Liver (tissue), 9 donors: ENCODE measurements around the gene GCC1. TPM values are rescaled to one million over a fixed set of nuclear protein-coding genes. Genes with fewer than 3 reads are reported as not detected.

Source experiments
- DNase-seq: peaks from one replicate; pipeline ENCODE4 v3.0.0-alpha.2; 2017; ENCODE audit warnings: low spot score
- H3K27ac ChIP-seq, 2 donors: one replicate each; pipeline ENCODE4 v1.7.0; 2013; ENCODE audit warnings: inconsistent platforms in 2 of 2, low read length in 2 of 2, control low read depth in 1 of 2, low read depth in 1 of 2, mild to moderate bottlenecking in 1 of 2
- H3K27me3 ChIP-seq, 4 donors: one replicate each; pipeline versions ENCODE4 v1.6.1 to v1.7.0; 2013; ENCODE audit warnings: low read length in 3 of 4, inconsistent platforms in 1 of 4, mild to moderate bottlenecking in 1 of 4, moderate library complexity in 1 of 4; ENCODE audit not compliant: control insufficient read depth in 4 of 4, insufficient read depth in 4 of 4
- H3K36me3 ChIP-seq, 4 donors: one replicate each; pipeline versions ENCODE4 v1.6.1 to v1.7.0; 2013; ENCODE audit warnings: low read length in 3 of 4, mild to moderate bottlenecking in 3 of 4, low read depth in 1 of 4, moderate library complexity in 1 of 4; ENCODE audit not compliant: control insufficient read depth in 4 of 4, insufficient read depth in 3 of 4
- H3K4me1 ChIP-seq, 4 donors: one replicate each; pipeline versions ENCODE4 v1.6.1 to v1.7.0; 2013; ENCODE audit warnings: low read length in 3 of 4, mild to moderate bottlenecking in 3 of 4, moderate library complexity in 1 of 4; ENCODE audit not compliant: control insufficient read depth in 4 of 4, insufficient read depth in 4 of 4
- H3K4me3 ChIP-seq, 3 donors: one replicate each; pipeline versions ENCODE4 v1.6.1 to v1.7.0; 2013; ENCODE audit warnings: low read length in 3 of 3, control low read depth in 1 of 3, low read depth in 1 of 3, mild to moderate bottlenecking in 1 of 3
- H3K9ac ChIP-seq, 2 donors: one replicate each; pipeline ENCODE4 v1.7.0; 2013; ENCODE audit warnings: low read length in 2 of 2, mild to moderate bottlenecking in 2 of 2, moderate library complexity in 2 of 2, control low read depth in 1 of 2, low read depth in 1 of 2
- H3K9me3 ChIP-seq, 4 donors: one replicate each; pipeline versions ENCODE4 v1.6.1 to v1.7.0; 2013; ENCODE audit warnings: low read length in 3 of 4; ENCODE audit not compliant: control insufficient read depth in 4 of 4
- EGR1 ChIP-seq, 2 donors: IDR thresholded peaks; 2 replicates each; pipeline ENCODE4 v1.6.1; 2016 to 2018; ENCODE audit warnings: antibody characterized with exemption in 2 of 2, low read depth in 2 of 2
- FOXA1 ChIP-seq: IDR thresholded peaks from 2 replicates; pipeline ENCODE4 v1.6.1; 2016; ENCODE audit warnings: antibody characterized with exemption
- GABPA ChIP-seq, 2 donors: IDR thresholded peaks in 1 of 2; conservative IDR thresholded peaks in 1 of 2; 2 replicates each; pipeline ENCODE4 v1.6.1; 2016; ENCODE audit warnings: antibody characterized with exemption in 2 of 2, mild to moderate bottlenecking in 1 of 2, moderate library complexity in 1 of 2
- HNF4G ChIP-seq: IDR thresholded peaks from 2 replicates; pipeline ENCODE4 v1.6.1; 2016; ENCODE audit warnings: antibody characterized with exemption
- RAD21 ChIP-seq, 2 donors: IDR thresholded peaks; 2 replicates each; pipeline ENCODE4 v1.6.1; 2016; ENCODE audit warnings: antibody characterized with exemption in 2 of 2, mild to moderate bottlenecking in 2 of 2
- RXRA ChIP-seq, 2 donors: IDR thresholded peaks; 2 replicates each; pipeline ENCODE4 v1.6.1; 2017 to 2018; ENCODE audit warnings: antibody characterized with exemption in 2 of 2, mild to moderate bottlenecking in 1 of 2
- SP1 ChIP-seq: IDR thresholded peaks from 2 replicates; pipeline ENCODE4 v1.6.1; 2018; ENCODE audit warnings: antibody characterized with exemption, mild to moderate bottlenecking
- YY1 ChIP-seq: IDR thresholded peaks from 2 replicates; pipeline ENCODE4 v1.6.1; 2016; ENCODE audit warnings: antibody characterized with exemption, mild to moderate bottlenecking
- WGBS: extraction: QIAGEN DNeasy Blood & Tissue Kit; methylation state at CpG from one replicate; pipeline ENCODE4 v1.1.7; 2013; 5-methylcytosine and 5-hydroxymethylcytosine counted together
- polyA plus RNA-seq, 2 donors: library from polyadenylated mRNA; stranded (reverse) in 1 of 2; unstranded in 1 of 2; fragments of 200-250 nt in 1 of 2; fragments of >200 nt in 1 of 2; fragmentation: Nextera tagmentation in 1 of 2; extraction: Ambion mirVana in 1 of 2; gene quantifications; one replicate each; pipeline versions ENCODE4 v1.2.1 to v1.2.3, GENCODE V29; 2013 to 2015
- total RNA-seq, 2 donors: library from RNA; depleted of rRNA; stranded (reverse); fragments of >200 nt; gene quantifications; one replicate each; pipeline ENCODE4 v1.2.3, GENCODE V29; 2014
- TF ChIP-seq, protein P1 (sequence below): fragments of 150-350 bp; IDR thresholded peaks from 2 replicates; pipeline ENCODE4 v1.5.1; 2017; ENCODE audit warnings: improper control_type of control experiment, low read depth, low read length; ENCODE audit not compliant: missing input control
- TF ChIP-seq, protein P2 (sequence below): IDR thresholded peaks from 2 replicates; pipeline ENCODE4 v1.6.1; 2016; ENCODE audit warnings: antibody characterized with exemption
- TF ChIP-seq, protein P3 (sequence below): IDR thresholded peaks from 2 replicates; pipeline ENCODE4 v1.6.1; 2016; ENCODE audit warnings: antibody characterized with exemption
- TF ChIP-seq, protein P4 (sequence below): IDR thresholded peaks from 2 replicates; pipeline ENCODE4 v1.6.1; 2016; ENCODE audit warnings: antibody characterized with exemption, mild to moderate bottlenecking
- donor health status: healthy.
- donor health status: healthy.
- donor health status: healthy.
- donor health status: healthy.
- donor health status: healthy.

The GCC1 gene
- total and polyA plus RNA-seq, 4 donors, result 4.6 to 16.1 (median 8.0) TPM

DNA sequence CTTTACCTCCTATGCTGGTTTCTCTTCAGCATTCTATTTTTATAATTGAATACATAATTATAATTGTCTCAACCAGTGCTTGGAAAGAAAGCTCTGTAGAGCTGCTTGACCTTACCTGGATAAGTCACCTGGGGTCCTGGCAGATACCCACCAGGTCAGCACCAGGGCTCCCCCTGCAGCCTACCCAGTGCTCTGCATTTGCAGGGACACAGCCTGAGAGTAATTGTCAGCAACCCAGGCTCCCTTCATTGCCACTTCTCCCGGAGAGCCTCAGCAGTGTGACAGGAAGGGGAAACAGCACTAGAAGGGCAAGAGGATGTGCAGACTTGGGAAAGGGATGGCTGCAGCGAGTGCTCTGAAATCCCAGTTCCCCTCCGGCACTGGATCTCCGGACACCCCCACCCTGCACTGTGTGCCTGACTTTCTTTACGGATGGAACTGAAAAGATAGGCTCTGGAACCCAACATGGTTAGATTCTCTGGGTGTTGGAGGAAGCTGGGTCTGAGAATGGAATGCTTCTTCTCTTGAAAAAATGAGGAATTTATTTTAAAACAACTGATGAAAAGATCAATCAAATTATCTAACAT lies 44.0 kb upstream of the GCC1 start:
- no peak overlapping the region for H3K27ac ChIP-seq
- H3K4me3 ChIP-seq, result no peak overlapping the region
- no peaks in the 10 kb centered on the region for H3K36me3 ChIP-seq
- 17% methylated on average over 5 of the region's 5 CpGs for WGBS
- peaks cover 0 to 3% (median 1%) of the 10 kb centered on the region in 4 donors for H3K4me1 ChIP-seq
- H3K27me3 ChIP-seq, result no peaks in the 10 kb centered on the region
- H3K9me3 ChIP-seq, result no peaks in the 10 kb centered on the region
- no peak overlapping the region for H3K9ac ChIP-seq
- TF ChIP-seq SP1, result no peak
- TF ChIP-seq, protein P1, sequence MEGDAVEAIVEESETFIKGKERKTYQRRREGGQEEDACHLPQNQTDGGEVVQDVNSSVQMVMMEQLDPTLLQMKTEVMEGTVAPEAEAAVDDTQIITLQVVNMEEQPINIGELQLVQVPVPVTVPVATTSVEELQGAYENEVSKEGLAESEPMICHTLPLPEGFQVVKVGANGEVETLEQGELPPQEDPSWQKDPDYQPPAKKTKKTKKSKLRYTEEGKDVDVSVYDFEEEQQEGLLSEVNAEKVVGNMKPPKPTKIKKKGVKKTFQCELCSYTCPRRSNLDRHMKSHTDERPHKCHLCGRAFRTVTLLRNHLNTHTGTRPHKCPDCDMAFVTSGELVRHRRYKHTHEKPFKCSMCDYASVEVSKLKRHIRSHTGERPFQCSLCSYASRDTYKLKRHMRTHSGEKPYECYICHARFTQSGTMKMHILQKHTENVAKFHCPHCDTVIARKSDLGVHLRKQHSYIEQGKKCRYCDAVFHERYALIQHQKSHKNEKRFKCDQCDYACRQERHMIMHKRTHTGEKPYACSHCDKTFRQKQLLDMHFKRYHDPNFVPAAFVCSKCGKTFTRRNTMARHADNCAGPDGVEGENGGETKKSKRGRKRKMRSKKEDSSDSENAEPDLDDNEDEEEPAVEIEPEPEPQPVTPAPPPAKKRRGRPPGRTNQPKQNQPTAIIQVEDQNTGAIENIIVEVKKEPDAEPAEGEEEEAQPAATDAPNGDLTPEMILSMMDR, result peak; percentile 48
- peak; percentile 63 to 79 for TF ChIP-seq RAD21 (IDR thresholded peaks at IDR 0.05)
- peak; percentile 61 for DNase-seq

DNA sequence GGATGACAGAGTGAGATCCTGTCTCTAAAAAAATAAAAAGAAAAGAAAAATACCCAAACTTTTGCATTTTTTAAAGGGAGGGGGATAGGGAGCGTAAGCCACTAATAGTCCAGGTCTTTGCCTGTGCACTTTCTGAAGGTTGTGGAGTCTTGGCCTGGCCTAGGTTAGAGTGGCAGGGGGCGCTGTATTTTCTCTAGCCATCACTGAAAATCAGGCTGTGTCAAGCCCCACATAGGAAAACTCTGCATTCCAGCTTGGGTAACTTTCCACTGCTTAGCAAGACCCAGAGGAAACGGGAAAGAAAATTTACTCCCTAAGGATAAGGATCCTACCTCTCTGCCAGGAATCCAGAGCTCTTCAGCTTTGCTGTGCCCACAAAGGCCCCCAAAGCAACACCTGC lies 43.0 kb upstream of the GCC1 start:
- Histone ChIP-seq H3K4me3 (no peak overlapping the region), H3K27ac (no peak overlapping the region), H3K9me3 (no peaks in the 10 kb centered on the region), H3K4me1 (peaks cover 0 to 3% (median 1%) of the 10 kb centered on the region in 4 donors), H3K27me3 (no peaks in the 10 kb centered on the region), H3K36me3 (no peaks in the 10 kb centered on the region), H3K9ac (no peak overlapping the region)
- no peak for TF ChIP-seq YY1
- no peak for TF ChIP-seq GABPA (IDR thresholded peaks at IDR 0.05 in 1 of 2, conservative IDR thresholded peaks at IDR 0.05 in 1 of 2)
- DNase-seq, result no peak
- WGBS, result 78% methylated on average over 3 of the region's 3 CpGs

DNA sequence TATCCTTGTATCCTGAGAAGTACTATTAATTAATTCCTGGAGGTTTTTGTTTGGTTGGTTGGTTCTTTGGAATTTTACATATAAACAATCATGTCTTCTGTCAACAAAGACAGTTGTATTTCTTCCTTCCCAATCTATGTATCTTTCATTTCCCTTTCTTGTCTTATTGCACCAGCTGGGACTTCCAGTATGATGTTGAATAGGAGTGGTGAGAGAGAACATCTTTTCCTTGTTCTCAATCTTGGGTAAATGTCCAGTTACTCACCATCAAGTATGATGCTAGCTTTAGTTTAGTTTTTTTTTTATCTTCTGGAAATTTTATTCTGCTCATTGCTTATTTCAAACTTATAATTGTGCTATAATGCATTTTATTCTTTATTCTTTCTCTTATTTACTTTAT lies 39.9 kb upstream of the GCC1 start:
- Histone ChIP-seq H3K9me3 (no peaks in the 10 kb centered on the region), H3K27ac (no peak overlapping the region), H3K27me3 (peaks cover 0 to 7% (median 0%) of the 10 kb centered on the region in 4 donors), H3K4me1 (peaks cover 0 to 3% (median 2%) of the 10 kb centered on the region in 4 donors), H3K4me3 (no peak overlapping the region), H3K36me3 (no peaks in the 10 kb centered on the region), H3K9ac (no peak overlapping the region)
- DNase-seq, result no peak
- TF ChIP-seq, protein P2, sequence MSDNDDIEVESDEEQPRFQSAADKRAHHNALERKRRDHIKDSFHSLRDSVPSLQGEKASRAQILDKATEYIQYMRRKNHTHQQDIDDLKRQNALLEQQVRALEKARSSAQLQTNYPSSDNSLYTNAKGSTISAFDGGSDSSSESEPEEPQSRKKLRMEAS, result no peak
- TF ChIP-seq RXRA (IDR thresholded peaks at IDR 0.05), result no peak
- TF ChIP-seq, protein P3, sequence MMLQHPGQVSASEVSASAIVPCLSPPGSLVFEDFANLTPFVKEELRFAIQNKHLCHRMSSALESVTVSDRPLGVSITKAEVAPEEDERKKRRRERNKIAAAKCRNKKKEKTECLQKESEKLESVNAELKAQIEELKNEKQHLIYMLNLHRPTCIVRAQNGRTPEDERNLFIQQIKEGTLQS, result no peak
- no peak for TF ChIP-seq EGR1 (IDR thresholded peaks at IDR 0.05; ENCODE audit: low read depth in 2 of 2)
- no peak for TF ChIP-seq FOXA1
- TF ChIP-seq, protein P1, result no peak
- no peak for TF ChIP-seq HNF4G
- TF ChIP-seq, protein P4, sequence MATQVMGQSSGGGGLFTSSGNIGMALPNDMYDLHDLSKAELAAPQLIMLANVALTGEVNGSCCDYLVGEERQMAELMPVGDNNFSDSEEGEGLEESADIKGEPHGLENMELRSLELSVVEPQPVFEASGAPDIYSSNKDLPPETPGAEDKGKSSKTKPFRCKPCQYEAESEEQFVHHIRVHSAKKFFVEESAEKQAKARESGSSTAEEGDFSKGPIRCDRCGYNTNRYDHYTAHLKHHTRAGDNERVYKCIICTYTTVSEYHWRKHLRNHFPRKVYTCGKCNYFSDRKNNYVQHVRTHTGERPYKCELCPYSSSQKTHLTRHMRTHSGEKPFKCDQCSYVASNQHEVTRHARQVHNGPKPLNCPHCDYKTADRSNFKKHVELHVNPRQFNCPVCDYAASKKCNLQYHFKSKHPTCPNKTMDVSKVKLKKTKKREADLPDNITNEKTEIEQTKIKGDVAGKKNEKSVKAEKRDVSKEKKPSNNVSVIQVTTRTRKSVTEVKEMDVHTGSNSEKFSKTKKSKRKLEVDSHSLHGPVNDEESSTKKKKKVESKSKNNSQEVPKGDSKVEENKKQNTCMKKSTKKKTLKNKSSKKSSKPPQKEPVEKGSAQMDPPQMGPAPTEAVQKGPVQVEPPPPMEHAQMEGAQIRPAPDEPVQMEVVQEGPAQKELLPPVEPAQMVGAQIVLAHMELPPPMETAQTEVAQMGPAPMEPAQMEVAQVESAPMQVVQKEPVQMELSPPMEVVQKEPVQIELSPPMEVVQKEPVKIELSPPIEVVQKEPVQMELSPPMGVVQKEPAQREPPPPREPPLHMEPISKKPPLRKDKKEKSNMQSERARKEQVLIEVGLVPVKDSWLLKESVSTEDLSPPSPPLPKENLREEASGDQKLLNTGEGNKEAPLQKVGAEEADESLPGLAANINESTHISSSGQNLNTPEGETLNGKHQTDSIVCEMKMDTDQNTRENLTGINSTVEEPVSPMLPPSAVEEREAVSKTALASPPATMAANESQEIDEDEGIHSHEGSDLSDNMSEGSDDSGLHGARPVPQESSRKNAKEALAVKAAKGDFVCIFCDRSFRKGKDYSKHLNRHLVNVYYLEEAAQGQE, result no peak
